ENCODE measurements around the gene PPP2R3B. TPM values are rescaled to one million over a fixed set of nuclear protein-coding genes. Genes with fewer than 3 reads are reported as not detected.

PPP2R3B gene
- total and polyA plus RNA-seq, 9 donors = 144 to 285 (median 257) TPM

DNA sequence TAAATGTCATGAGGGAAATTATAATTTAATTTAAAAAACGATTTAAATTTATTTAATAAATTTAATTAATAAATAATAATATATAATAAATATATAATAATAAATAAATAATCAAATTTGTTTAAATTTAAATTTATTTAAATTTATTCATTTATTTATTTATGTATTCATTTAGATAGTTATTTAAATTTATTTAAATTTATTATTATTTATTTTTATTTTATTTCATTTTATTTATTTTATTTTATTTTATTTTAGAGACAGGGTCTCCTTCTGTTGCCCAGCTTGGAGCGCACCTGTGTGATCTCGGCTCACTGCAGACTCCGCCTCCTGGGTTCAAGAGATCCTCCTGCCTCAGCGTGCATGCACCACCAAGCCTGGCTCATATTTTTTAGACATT, 18.4 kb upstream of the PPP2R3B start:
- Histone ChIP-seq H3K36me3 (ENCODE audit: control insufficient read depth, insufficient read depth, low read length) (no peaks in the 10 kb centered on the region), H3K4me3 (ENCODE audit: low read length) (no peak overlapping the region), H3K4me1 (ENCODE audit: control insufficient read depth, insufficient read depth, low read length) (peaks cover 3% of the 10 kb centered on the region), H3K27ac (ENCODE audit: low read length) (no peak overlapping the region), H3K9me3 (replicated peaks; ENCODE audit: control insufficient read depth, low read depth, low read length) (no peaks in the 10 kb centered on the region), H3K27me3 (ENCODE audit: control insufficient read depth, insufficient read depth, low read length) (no peaks in the 10 kb centered on the region)
- no peak for DNase-seq
- 94% methylated on average over 3 of the region's 5 CpGs for WGBS (ENCODE audit: insufficient coverage)

DNA sequence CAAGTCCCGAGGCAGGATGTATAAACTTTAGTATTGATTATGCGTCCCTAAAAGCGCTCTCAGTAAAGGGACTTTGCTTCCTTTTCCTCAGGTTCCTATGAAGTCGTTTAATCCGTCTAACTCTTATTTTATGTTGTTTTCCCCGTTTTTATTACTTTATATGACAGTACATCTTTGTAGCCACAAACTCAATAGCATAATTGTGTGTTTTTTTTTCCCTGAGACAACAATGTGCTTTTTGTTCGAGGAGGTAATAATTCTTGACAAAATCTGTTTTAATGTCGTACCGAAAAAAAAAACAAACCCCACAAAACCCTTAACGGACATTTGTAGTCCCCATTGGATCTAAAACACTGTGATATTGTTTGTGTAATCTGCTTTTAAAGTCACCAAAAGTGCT, 17.9 kb upstream of the PPP2R3B start:
- H3K36me3 ChIP-seq (ENCODE audit: control insufficient read depth, insufficient read depth, low read length) = no peaks in the 10 kb centered on the region
- H3K9me3 ChIP-seq (replicated peaks; ENCODE audit: control insufficient read depth, low read depth, low read length) = no peaks in the 10 kb centered on the region
- peaks cover 5% of the 10 kb centered on the region for H3K4me1 ChIP-seq (ENCODE audit: control insufficient read depth, insufficient read depth, low read length)
- WGBS (ENCODE audit: insufficient coverage) = no CpG with 5 or more reads among the region's 10 CpGs
- H3K27ac ChIP-seq (ENCODE audit: low read length) = no peak overlapping the region
- no peaks in the 10 kb centered on the region for H3K27me3 ChIP-seq (ENCODE audit: control insufficient read depth, insufficient read depth, low read length)
- DNase-seq = no peak
- H3K4me3 ChIP-seq (ENCODE audit: low read length) = no peak overlapping the region

DNA sequence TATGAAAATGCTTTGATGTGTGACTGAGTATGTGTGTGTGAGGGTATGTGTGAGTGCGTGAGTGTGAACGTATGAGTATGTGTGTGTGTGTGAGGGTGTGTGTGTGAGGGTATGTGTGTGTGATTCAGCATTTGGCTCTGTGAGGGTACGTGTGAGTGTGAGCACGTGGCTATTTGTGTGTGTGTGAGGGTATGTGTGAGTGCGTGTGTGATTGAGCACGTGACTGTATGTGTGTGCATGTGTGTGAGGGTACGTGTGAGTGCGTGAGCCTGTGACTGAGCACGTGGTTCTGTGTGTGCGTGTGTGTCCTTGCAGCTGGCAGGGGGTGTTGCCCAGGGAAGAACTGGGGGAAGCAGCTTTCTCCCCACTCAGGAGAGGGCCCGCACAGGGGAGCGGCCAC, 16.1 kb upstream of the PPP2R3B start:
- no peak for DNase-seq
- Histone ChIP-seq H3K9me3 (replicated peaks; ENCODE audit: control insufficient read depth, low read depth, low read length) (no peaks in the 10 kb centered on the region), H3K36me3 (ENCODE audit: control insufficient read depth, insufficient read depth, low read length) (no peaks in the 10 kb centered on the region), H3K4me1 (ENCODE audit: control insufficient read depth, insufficient read depth, low read length) (peaks cover 12% of the 10 kb centered on the region), H3K4me3 (ENCODE audit: low read length) (no peak overlapping the region), H3K27me3 (ENCODE audit: control insufficient read depth, insufficient read depth, low read length) (no peaks in the 10 kb centered on the region), H3K27ac (ENCODE audit: low read length) (no peak overlapping the region)
- WGBS (ENCODE audit: insufficient coverage) = 86% methylated on average over 9 of the region's 12 CpGs

DNA sequence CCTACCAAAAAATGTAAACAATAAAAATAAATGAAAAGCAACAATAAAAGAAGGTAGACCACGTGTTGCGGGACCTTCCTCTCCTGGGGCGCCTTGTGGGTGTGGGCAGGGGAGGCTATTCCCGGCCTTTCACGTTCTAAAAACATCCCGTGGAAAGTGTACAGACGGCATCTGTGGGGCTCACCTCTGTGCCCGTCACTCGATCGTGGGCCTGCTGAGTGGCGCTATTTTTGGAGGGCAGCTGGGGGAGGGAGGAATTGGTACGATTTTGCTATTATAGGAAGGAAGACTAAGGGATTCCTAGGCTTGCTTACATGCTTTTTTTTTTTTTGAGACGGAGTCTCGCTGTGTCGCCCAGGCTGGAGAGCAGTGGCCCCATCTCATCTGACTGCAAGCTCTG, 13.6 kb upstream of the PPP2R3B start:
- no peaks in the 10 kb centered on the region for H3K36me3 ChIP-seq (ENCODE audit: control insufficient read depth, insufficient read depth, low read length)
- H3K4me3 ChIP-seq (ENCODE audit: low read length) = no peak overlapping the region
- no peaks in the 10 kb centered on the region for H3K27me3 ChIP-seq (ENCODE audit: control insufficient read depth, insufficient read depth, low read length)
- H3K4me1 ChIP-seq (ENCODE audit: control insufficient read depth, insufficient read depth, low read length) = peaks cover 16% of the 10 kb centered on the region
- WGBS (ENCODE audit: insufficient coverage) = 82% methylated on average over 3 of the region's 15 CpGs
- peak overlapping the region; percentile 59 for H3K27ac ChIP-seq (ENCODE audit: low read length)
- DNase-seq = peak; percentile 18
- no peaks in the 10 kb centered on the region for H3K9me3 ChIP-seq (replicated peaks; ENCODE audit: control insufficient read depth, low read depth, low read length)

DNA sequence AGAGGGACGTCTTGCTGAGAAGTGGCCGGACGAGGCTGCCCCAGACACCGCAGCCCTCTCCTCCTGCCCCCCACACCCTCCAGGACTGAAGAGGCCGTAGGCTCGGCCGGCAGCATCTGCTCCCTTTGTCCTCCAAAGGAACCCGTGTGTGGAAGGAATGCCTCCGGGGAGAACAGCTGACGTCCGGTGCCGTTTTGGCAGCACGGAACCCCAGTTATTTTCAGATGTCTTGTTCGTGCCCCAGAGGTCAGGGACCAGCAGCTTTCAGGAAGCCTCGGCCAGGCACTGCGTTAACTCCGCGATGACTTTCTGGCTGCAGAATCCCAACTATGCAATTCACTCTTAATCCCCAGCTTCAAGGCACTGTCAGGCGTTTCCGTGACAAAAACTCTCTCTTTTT, 10.9 kb upstream of the PPP2R3B start:
- Histone ChIP-seq H3K27ac (ENCODE audit: low read length) (peak overlapping the region; percentile 71), H3K4me1 (ENCODE audit: control insufficient read depth, insufficient read depth, low read length) (peaks cover 16% of the 10 kb centered on the region), H3K27me3 (ENCODE audit: control insufficient read depth, insufficient read depth, low read length) (no peaks in the 10 kb centered on the region), H3K9me3 (replicated peaks; ENCODE audit: control insufficient read depth, low read depth, low read length) (no peaks in the 10 kb centered on the region), H3K4me3 (ENCODE audit: low read length) (no peak overlapping the region), H3K36me3 (ENCODE audit: control insufficient read depth, insufficient read depth, low read length) (no peaks in the 10 kb centered on the region)
- DNase-seq = peak; percentile 91
- 5% methylated on average over 13 of the region's 20 CpGs for WGBS (ENCODE audit: insufficient coverage)

GRCh38 chrX:394830-395229, 8.1 kb upstream of the PPP2R3B start:
- Histone ChIP-seq H3K27ac (ENCODE audit: low read length) (no peak overlapping the region), H3K4me3 (ENCODE audit: low read length) (no peak overlapping the region), H3K4me1 (ENCODE audit: control insufficient read depth, insufficient read depth, low read length) (peaks cover 10% of the 10 kb centered on the region), H3K27me3 (ENCODE audit: control insufficient read depth, insufficient read depth, low read length) (no peaks in the 10 kb centered on the region), H3K9me3 (replicated peaks; ENCODE audit: control insufficient read depth, low read depth, low read length) (no peaks in the 10 kb centered on the region), H3K36me3 (ENCODE audit: control insufficient read depth, insufficient read depth, low read length) (no peaks in the 10 kb centered on the region)
- no peak for DNase-seq
- 89% methylated on average over 3 of the region's 7 CpGs for WGBS (ENCODE audit: insufficient coverage)

DNA sequence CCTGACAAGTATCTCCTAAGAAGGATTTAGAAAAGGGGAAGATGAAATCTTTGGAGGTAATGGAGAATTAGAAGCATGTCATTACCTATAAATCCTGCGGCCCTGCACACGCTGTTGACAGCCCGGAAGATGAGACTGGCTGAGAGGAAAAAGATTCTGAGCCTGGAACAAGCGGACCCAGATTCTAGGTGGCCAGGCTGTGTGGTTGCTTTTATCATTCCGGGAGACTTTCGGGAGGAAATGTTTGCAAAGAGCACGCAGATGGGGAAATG, 5.8 kb upstream of the PPP2R3B start:
- 81% methylated on average over 4 of the region's 7 CpGs for WGBS (ENCODE audit: insufficient coverage)
- no peaks in the 10 kb centered on the region for H3K36me3 ChIP-seq (ENCODE audit: control insufficient read depth, insufficient read depth, low read length)
- H3K4me1 ChIP-seq (ENCODE audit: control insufficient read depth, insufficient read depth, low read length) = peaks cover 2% of the 10 kb centered on the region
- no peaks in the 10 kb centered on the region for H3K27me3 ChIP-seq (ENCODE audit: control insufficient read depth, insufficient read depth, low read length)
- DNase-seq = no peak
- H3K9me3 ChIP-seq (replicated peaks; ENCODE audit: control insufficient read depth, low read depth, low read length) = no peaks in the 10 kb centered on the region
- no peak overlapping the region for H3K27ac ChIP-seq (ENCODE audit: low read length)
- no peak overlapping the region for H3K4me3 ChIP-seq (ENCODE audit: low read length)

GRCh38 chrX:391717-392574, 5.2 kb upstream of the PPP2R3B start:
- 88% methylated on average over 15 of the region's 34 CpGs for WGBS (ENCODE audit: insufficient coverage)
- Histone ChIP-seq H3K9me3 (replicated peaks; ENCODE audit: control insufficient read depth, low read depth, low read length) (no peaks in the 10 kb centered on the region), H3K27me3 (ENCODE audit: control insufficient read depth, insufficient read depth, low read length) (no peaks in the 10 kb centered on the region), H3K27ac (ENCODE audit: low read length) (no peak overlapping the region), H3K36me3 (ENCODE audit: control insufficient read depth, insufficient read depth, low read length) (no peaks in the 10 kb centered on the region), H3K4me3 (ENCODE audit: low read length) (no peak overlapping the region), H3K4me1 (ENCODE audit: control insufficient read depth, insufficient read depth, low read length) (no peaks in the 10 kb centered on the region)
- DNase-seq = no peak

DNA sequence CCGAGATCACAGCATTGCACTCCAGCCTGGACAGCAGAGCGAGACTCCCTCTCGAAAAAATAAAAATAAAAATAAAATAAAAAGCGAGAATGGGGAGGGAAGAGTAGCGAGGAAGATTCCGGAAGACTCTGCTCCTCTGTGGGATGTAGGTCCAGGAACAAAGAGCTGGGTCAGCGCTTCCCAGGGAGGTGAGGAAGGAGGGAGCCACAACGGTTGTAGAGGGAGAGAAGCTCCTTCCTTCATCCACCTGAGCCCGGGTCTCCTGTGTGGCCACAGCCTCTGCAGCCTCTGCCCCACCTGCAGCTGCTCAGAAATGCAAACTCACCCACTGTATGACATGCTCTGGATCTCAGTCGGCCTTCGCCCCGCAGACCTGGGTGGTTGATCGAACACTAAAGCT, 3.8 kb upstream of the PPP2R3B start:
- whole genome bisulfite sequencing (ENCODE audit: insufficient coverage) = 94% methylated on average over 7 of the region's 13 CpGs
- Histone ChIP-seq H3K4me3 (ENCODE audit: low read length) (no peak overlapping the region), H3K9me3 (replicated peaks; ENCODE audit: control insufficient read depth, low read depth, low read length) (no peaks in the 10 kb centered on the region), H3K27ac (ENCODE audit: low read length) (no peak overlapping the region), H3K36me3 (ENCODE audit: control insufficient read depth, insufficient read depth, low read length) (no peaks in the 10 kb centered on the region), H3K4me1 (ENCODE audit: control insufficient read depth, insufficient read depth, low read length) (peaks cover 6% of the 10 kb centered on the region), H3K27me3 (ENCODE audit: control insufficient read depth, insufficient read depth, low read length) (no peaks in the 10 kb centered on the region)
- DNase-seq = no peak

- Histone ChIP-seq H3K27me3 (ENCODE audit: control insufficient read depth, insufficient read depth, low read length) (no peaks in the 10 kb centered on the region), H3K27ac (ENCODE audit: low read length) (no peak overlapping the region), H3K9me3 (replicated peaks; ENCODE audit: control insufficient read depth, low read depth, low read length) (no peaks in the 10 kb centered on the region), H3K4me3 (ENCODE audit: low read length) (no peak overlapping the region), H3K36me3 (ENCODE audit: control insufficient read depth, insufficient read depth, low read length) (no peaks in the 10 kb centered on the region), H3K4me1 (ENCODE audit: control insufficient read depth, insufficient read depth, low read length) (peaks cover 6% of the 10 kb centered on the region)
- peak; percentile 28 for DNase-seq
- WGBS (ENCODE audit: insufficient coverage) = 84% methylated on average over 12 of the region's 12 CpGs
These were observed 2.3 kb upstream of the PPP2R3B start for GRCh38 chrX:389021-389441.

DNA sequence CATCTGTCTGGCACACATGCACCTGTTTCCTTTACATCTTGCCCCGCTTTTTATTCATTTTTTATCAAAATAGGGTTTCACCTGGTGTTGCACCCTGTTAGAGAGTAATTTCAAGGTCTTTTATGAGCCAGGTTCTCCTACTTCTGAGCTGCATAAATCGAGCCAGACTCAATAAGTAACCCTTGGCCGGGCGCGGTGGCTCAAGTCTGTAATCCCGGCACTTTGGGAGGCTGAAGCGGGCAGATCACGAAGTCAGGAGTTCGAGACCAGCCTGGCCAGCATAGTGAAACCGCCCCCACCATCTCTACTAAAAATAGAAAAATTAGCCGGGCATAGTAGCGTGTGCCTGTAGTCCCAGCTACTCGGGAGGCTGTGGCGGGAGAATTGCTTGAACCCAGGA, 1.0 kb upstream of the PPP2R3B start:
- peak overlapping the region; percentile 28 for H3K4me3 ChIP-seq (ENCODE audit: low read length)
- 67% methylated on average over 11 of the region's 14 CpGs for WGBS (ENCODE audit: insufficient coverage)

More for the DNA sequence above, 1.0 kb upstream of the PPP2R3B start:
- DNase-seq = no peak
- Histone ChIP-seq H3K27me3 (ENCODE audit: control insufficient read depth, insufficient read depth, low read length) (no peaks in the 10 kb centered on the region), H3K36me3 (ENCODE audit: control insufficient read depth, insufficient read depth, low read length) (peaks cover 2% of the 10 kb centered on the region), H3K4me1 (ENCODE audit: control insufficient read depth, insufficient read depth, low read length) (peaks cover 6% of the 10 kb centered on the region), H3K9me3 (replicated peaks; ENCODE audit: control insufficient read depth, low read depth, low read length) (no peaks in the 10 kb centered on the region), H3K27ac (ENCODE audit: low read length) (no peak overlapping the region)

All from muscle of leg (tissue), 11 donors.